HepG2 (cell line): Measurements from ENCODE around the gene CLMP. TPM values are rescaled to one million over a fixed set of nuclear protein-coding genes. Genes with fewer than 3 reads are reported as not detected.
A peak's percentile ranks its signal among the peaks of the same experiment; 100 is the strongest.

Experiments used
- BRD4 ChIP-seq: sonication (generic); formaldehyde crosslinking; IDR thresholded peaks from 2 replicates; pipeline ENCODE4 v1.4.0; 2020; ENCODE audit warnings: missing genetic modification reagents
- CBX1 ChIP-seq: IDR thresholded peaks from one replicate; pipeline ENCODE4 v1.6.1; 2016; ENCODE audit warnings: antibody characterized with exemption, low read depth
- CENPBD1 ChIP-seq: sonication (generic); formaldehyde crosslinking; IDR thresholded peaks from 2 replicates; pipeline ENCODE4 v1.8.0; 2022; ENCODE audit warnings: missing genetic modification reagents, low read depth, mild to moderate bottlenecking, borderline replicate concordance
- DDIT3 ChIP-seq: sonication (generic); formaldehyde crosslinking; IDR thresholded peaks from 2 replicates; pipeline ENCODE4 v1.4.0; 2020; ENCODE audit warnings: mild to moderate bottlenecking, missing genetic modification reagents
- HDAC6 ChIP-seq: fragments of 200-600 bp; sonication (generic); IDR thresholded peaks from 2 replicates; pipeline ENCODE4 v1.7.0; 2017; ENCODE audit warnings: mild to moderate bottlenecking, antibody characterized with exemption, low read length, low read depth
- MED8 ChIP-seq: sonication (generic); formaldehyde crosslinking; IDR thresholded peaks from 2 replicates; pipeline ENCODE4 v1.8.1; 2023; ENCODE audit warnings: mild to moderate bottlenecking, missing genetic modification reagents; ENCODE audit not compliant: insufficient replicate concordance
- POLR2AphosphoS2 ChIP-seq: IDR thresholded peaks from 2 replicates; pipeline ENCODE4 v1.6.1; 2011; ENCODE audit warnings: low read depth, low read length, improper control_type of control experiment
- RBFOX2 ChIP-seq: fragments of 200-400 bp; formaldehyde crosslinking; IDR thresholded peaks from 2 replicates; pipeline ENCODE4 v1.6.1; 2017; ENCODE audit warnings: low read depth, mild to moderate bottlenecking, low read length
- SALL1 ChIP-seq: sonication (generic); formaldehyde crosslinking; IDR thresholded peaks from 2 replicates; pipeline ENCODE4 v1.8.0; 2022; ENCODE audit warnings: mild to moderate bottlenecking, missing genetic modification reagents
- TBL1XR1 ChIP-seq: fragments of 150-350 bp; IDR thresholded peaks from 2 replicates; pipeline ENCODE4 v1.6.1; 2014; ENCODE audit warnings: borderline replicate concordance, low read length; ENCODE audit not compliant: partially characterized antibody
- TBX3 ChIP-seq: fragments of 450-650 bp; IDR thresholded peaks from 2 replicates; pipeline ENCODE4 v1.6.1; 2017; ENCODE audit warnings: antibody characterized with exemption, mild to moderate bottlenecking, inconsistent platforms, borderline replicate concordance
- TERF1 ChIP-seq: sonication (generic); formaldehyde crosslinking; IDR thresholded peaks from 2 replicates; pipeline ENCODE4 v1.8.0; 2022; ENCODE audit warnings: mild to moderate bottlenecking, missing genetic modification reagents, moderate library complexity
- XRCC5 ChIP-seq: fragments of 200-400 bp; formaldehyde crosslinking; optimal IDR thresholded peaks from 2 replicates; pipeline ENCODE3; 2017; ENCODE audit warnings: mild to moderate bottlenecking, low read length
- ZGPAT ChIP-seq: IDR thresholded peaks from 2 replicates; pipeline ENCODE4 v1.6.1; 2016; ENCODE audit warnings: mild to moderate bottlenecking
- ZMAT5 ChIP-seq: sonication (generic); formaldehyde crosslinking; IDR thresholded peaks from 2 replicates; pipeline ENCODE4 v1.5.0; 2020; ENCODE audit warnings: mild to moderate bottlenecking, low read depth, missing genetic modification reagents, borderline replicate concordance
- ZNF276 ChIP-seq: sonication (generic); formaldehyde crosslinking; IDR thresholded peaks from 2 replicates; pipeline ENCODE4 v1.4.0; 2020; ENCODE audit warnings: mild to moderate bottlenecking, low read depth, missing genetic modification reagents
- ZNF317 ChIP-seq: sonication (generic); formaldehyde crosslinking; IDR thresholded peaks from 2 replicates; pipeline ENCODE4 v1.5.0; 2020; ENCODE audit warnings: mild to moderate bottlenecking, missing genetic modification reagents
- ZNF414 ChIP-seq: sonication (generic); formaldehyde crosslinking; IDR thresholded peaks from 2 replicates; pipeline ENCODE4 v1.5.0; 2020; ENCODE audit warnings: missing genetic modification reagents
- ZNF570 ChIP-seq: sonication (generic); formaldehyde crosslinking; IDR thresholded peaks from 2 replicates; pipeline ENCODE4 v1.4.0; 2020; ENCODE audit warnings: mild to moderate bottlenecking, missing genetic modification reagents, borderline replicate concordance
- ZNF644 ChIP-seq: IDR thresholded peaks from 2 replicates; pipeline ENCODE4 v1.6.1; 2016; ENCODE audit warnings: low read depth
- ZNF678 ChIP-seq: sonication (generic); formaldehyde crosslinking; IDR thresholded peaks from 2 replicates; pipeline ENCODE4 v1.4.0; 2020; ENCODE audit warnings: mild to moderate bottlenecking, missing genetic modification reagents
- polyA plus RNA-seq, 8 experiments: library from polyadenylated mRNA; depleted of rRNA in 3 of 8; stranded (reverse) in 7 of 8; unstranded in 1 of 8; fragments of >200 nt; fragmentation: Illumina TruSeq in 4 of 8; extraction: Trizol in 4 of 8; gene quantifications; 2 replicates each; pipeline versions ENCODE4 v1.2.1 to v1.2.3, GENCODE V29; 2011 to 2016; ENCODE audit warnings: low read depth in 4 of 8, missing spikeins in 1 of 8, mixed read lengths in 1 of 8; ENCODE audit not compliant: insufficient read depth in 1 of 8
- total RNA-seq, 5 experiments: library from RNA; depleted of rRNA; stranded (reverse); fragments of >200 nt; fragmentation: Illumina TruSeq; extraction: Trizol; gene quantifications; 2 replicates each; pipeline ENCODE4 v1.2.3, GENCODE V29; 2016; ENCODE audit warnings: low read depth in 1 of 5

CLMP gene
- total and polyA plus RNA-seq, 2 of the 13 experiments (the other 11 are each of a cell fraction or from before 2014, with no cell fraction given), result not detected

GRCh38 chr11:123062158-123062891, 132.7 kb downstream of the CLMP start (continued):
- TF ChIP-seq SALL1 (CRISPR knock-in tag) (peak; percentile 54; the same call in 1 of the 2 replicates), TBX3 (peak; percentile 17; the same call in 1 of the 2 replicates), TERF1 (CRISPR knock-in tag) (no peak), ZGPAT (CRISPR knock-in tag) (no peak), MED8 (CRISPR knock-in tag) (peak; percentile 74), CBX1 (peak; percentile 77), ZNF317 (CRISPR knock-in tag) (no peak), BRD4 (peak; percentile 95; the same call in 1 of the 2 replicates), ZNF678 (CRISPR knock-in tag) (no peak), RBFOX2 (peak; percentile 65), HDAC6 (no peak), DDIT3 (no peak), XRCC5 (no peak), CENPBD1 (no peak), ZNF276 (no peak), ZNF644 (no peak), TBL1XR1 (peak; percentile 13), POLR2AphosphoS2 (0 out of 2 replicates have a peak, but pooled peaks have one; percentile 17), ZMAT5 (CRISPR knock-in tag) (no peak), ZNF570 (no peak), ZNF414 (CRISPR knock-in tag) (no peak)
